ENCODE measurements around the gene PWWP2B. TPM values are rescaled to one million over a fixed set of nuclear protein-coding genes. Genes with fewer than 3 reads are reported as not detected.

PWWP2B gene
- total and polyA plus RNA-seq, 2 of the 8 experiments (the other 6 are each of a cell fraction or from before 2014, with no cell fraction given), result 5.3 to 10.8 TPM

GRCh38 chr10:132458586-132459300 is 61.7 kb downstream of the PWWP2B start (continued):
- no peak for TF ChIP-seq HDAC6 (IDR thresholded peaks at IDR 0.05; ENCODE audit: low read depth, low read length)
- no peak for TF ChIP-seq FOSL1 (IDR thresholded peaks at IDR 0.05; ENCODE audit: insufficient read depth, low read depth, low read length)
- no peak for TF ChIP-seq ASH2L (IDR thresholded peaks at IDR 0.05; ENCODE audit: low read length)
- no peak for TF ChIP-seq SIRT6 (IDR thresholded peaks at IDR 0.05; ENCODE audit: low read length)
- no peak for TF ChIP-seq TBP (IDR thresholded peaks at IDR 0.05; ENCODE audit: low read depth, low read length)
- TF ChIP-seq CBX5 (IDR thresholded peaks at IDR 0.05; ENCODE audit: low read depth, low read length), result no peak
- TF ChIP-seq TAF7 (optimal IDR thresholded peaks at IDR 0.05; ENCODE audit: borderline replicate concordance, low read depth, low read length), result no peak
- no peak for TF ChIP-seq JUND (IDR thresholded peaks at IDR 0.05; ENCODE audit: low read length)
- no peak for TF ChIP-seq CHD7 (IDR thresholded peaks at IDR 0.05; ENCODE audit: insufficient replicate concordance, low read length)
- TF ChIP-seq HDAC2 (IDR thresholded peaks at IDR 0.05; ENCODE audit: borderline replicate concordance in 1 of 2, low read depth in 2 of 2, low read length in 2 of 2), result no peak
- no peak for TF ChIP-seq JUN (IDR thresholded peaks at IDR 0.05; ENCODE audit: low read depth, low read length)

Data from H1 (cell line).